DMS153 (cell line): Measurements from ENCODE around the gene PIK3R2.
"Not testable (repeated sequence)": the region's sequence is repeated elsewhere in the genome, so short reads cannot be mapped to it uniquely, and the experiment has no call there.

ENCODE experiments used
- DNase-seq: peaks from one replicate; lab custom pipeline; 2025; lab: John Stamatoyannopoulos, UW

Gene PIK3R2

DNA sequence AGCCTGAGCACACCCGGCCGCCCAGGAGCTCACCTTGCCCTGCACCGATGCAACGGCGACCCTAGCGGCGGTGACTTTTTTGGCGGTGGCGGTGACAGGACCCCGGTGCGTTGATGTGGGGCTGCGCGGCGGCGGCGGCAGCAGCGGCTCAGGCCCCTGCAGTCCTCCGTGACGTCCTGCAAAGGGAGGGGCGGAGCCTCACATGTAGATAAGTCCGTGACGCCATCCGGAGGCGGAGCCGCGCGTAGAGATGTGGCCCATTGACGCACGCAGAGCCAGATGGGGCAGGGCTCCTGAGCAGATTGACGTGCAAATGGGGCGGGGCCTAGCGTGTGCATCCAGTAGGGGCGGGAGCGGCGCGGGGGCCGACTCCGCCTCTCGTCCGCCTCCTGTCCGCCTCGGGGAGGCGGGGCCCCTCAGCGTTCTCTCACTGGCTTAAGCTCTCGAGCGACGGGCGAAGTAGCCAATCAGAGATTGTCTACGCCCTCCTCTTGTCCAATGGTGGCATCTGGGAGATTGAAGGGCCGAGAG is 51.0 kb downstream of the PIK3R2 start, which contains the start of gene RAB3A:
TSS of gene RAB3A (minus strand) at position 180 of the 531 bp plus-strand sequence. CDS start 1,302 bp downstream, outside the sequence.
- DNase-seq, result peak; percentile 100

DNA sequence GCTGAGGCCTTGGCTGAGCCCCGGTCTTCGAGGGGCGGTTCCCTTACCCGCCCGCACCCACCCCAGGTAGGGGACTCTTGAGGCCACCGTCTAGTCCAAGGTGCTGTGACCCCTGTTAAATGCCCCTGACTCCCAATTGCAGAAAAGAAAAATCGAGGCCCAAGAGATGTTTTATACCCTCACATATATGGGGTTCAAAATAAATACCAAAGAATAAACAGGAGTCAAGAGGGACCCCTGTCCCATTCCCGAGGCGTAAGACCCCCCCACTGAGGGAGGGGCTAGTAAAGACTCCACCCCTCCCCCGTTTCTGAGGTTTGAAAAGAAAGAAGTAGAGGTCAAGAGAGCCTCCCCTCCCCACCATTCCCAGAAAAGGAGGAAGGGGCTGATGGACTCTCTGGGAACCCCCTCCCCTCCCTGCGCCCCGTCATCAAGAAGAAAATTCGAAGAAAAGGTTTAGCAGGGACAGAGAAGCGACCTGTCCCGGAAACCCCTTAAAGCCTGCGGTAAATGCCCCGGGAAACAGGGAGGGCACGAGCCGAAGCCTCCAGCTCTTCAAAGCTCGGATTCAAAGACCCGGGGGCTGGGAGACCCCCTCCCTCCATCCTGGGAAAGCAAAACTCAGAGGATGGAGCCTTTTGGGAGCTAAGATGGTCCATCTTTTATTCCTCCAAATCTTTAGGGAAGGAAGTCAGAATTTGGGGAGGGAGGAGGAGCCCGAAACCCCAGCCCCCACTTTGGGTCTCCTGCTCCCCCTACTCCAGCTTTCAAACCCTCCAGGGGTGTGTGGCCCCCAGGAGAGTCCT is 51.6 kb downstream of the PIK3R2 start:
- DNase-seq, result peak; percentile 76

DNA sequence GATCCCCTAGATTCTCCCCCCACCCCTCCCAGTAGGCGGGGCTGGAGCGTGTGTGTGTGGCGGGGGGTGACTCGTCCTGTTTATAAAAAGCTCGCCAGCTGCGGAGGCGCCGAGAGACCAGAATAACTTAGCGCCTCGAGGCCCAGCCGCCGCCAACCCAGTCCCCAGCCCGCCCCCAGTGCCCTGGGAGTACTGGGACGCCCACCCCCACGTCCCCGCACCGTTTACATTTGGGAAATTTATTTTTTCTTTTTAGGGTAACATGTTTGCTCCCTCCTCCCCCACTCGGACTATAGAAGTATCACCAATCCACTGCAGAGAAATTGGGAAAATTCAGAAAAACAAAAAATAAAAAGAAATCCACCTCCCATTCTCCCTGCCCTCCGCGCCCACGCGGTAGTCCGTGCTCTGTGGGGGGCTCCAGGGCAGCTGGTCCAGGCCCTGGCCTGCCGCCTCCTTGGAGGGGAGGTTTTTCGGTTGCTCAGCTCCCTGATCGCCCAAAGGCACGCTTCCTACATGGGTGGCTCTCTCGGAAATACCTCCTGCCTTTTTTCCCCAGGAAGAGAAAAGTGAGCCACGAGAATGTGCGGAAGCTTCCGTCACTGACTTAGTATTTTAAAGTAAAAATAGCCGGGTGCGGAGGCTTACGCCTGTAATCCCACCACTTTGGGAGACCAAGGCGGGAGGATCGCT is 52.4 kb downstream of the PIK3R2 start:
- DNase-seq, result peak; percentile 50

DNA sequence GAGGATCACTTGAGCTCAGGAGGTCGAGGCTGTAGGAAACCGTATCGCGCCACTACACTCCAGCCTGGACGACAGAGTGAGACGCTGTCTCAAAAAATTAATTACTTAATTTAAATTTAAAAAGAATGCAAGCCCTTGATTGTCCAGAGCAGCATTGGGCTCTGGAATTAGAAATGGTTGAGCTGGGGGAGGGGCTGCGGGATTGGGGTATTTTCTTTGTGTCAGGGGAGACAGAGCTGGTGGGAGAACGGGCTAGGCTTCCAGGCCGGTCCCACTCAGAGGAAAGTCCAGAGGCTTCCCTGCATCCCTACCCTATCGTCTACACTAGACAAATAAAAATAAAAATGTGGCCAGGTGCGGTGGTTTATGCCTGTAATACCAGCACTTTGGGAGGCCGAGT is 53.1 kb downstream of the PIK3R2 start:
- no peak for DNase-seq

DNA sequence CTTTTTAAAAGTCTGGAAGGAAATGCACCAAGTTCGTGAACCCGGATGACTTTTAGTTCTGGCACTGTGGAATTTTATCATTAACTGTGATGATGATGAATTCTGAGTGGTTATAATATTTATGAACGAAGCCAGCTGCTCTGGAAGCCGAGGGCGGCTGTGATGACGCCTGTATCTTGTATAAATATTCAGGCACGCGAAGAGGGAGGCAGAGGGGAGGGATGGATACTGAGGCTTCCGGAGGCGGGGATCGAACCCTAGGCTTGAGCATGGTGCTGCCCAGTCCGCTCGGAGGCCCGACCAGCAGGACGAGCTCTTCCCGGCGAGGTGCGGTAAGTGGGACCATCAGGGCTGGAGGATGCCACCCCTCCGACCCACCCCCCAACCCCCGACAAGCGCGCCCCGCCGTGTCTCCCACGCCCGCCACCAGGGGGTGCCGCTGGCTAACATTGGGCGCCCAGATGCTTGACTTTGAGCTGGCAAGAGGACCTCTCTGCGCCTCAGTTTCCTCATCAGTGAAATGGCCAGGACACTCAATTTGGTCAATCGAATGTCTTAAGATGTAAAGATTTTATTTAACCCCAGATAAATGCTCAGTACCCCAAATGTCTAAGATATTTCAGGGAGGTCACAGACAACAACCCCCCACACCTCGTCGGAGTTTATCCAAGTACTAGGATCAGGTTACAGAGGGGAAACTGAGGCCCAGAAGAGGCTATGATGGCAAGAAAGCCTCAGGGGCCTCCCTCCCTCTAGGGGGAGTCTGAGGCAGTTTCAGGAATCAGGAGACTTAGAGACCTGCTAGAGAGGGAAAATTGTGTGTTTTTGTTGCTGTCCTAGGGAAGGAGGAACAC is 55.4 kb downstream of the PIK3R2 start:
- peak; percentile 10 for DNase-seq

DNA sequence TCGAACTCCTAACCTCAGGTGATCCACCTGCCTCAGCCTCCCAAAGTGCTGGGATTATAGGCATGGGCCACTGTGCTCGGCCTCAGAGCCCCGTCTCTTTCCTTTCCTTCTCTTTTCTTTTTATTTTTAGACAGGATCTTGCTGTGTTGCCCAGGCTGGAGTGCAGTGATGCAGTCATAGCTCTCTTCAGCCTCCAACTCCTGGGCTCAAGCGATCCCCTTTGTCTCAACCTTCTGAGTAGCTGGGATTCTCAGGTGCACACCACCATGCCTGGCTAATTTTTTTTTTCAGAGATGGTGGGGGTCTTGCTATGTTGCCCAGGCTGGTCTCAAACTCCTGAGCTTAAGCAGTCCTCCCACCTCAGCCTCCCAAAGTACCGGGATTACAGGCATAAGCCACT is 56.9 kb downstream of the PIK3R2 start:
- not testable (repeated sequence) for DNase-seq

DNA sequence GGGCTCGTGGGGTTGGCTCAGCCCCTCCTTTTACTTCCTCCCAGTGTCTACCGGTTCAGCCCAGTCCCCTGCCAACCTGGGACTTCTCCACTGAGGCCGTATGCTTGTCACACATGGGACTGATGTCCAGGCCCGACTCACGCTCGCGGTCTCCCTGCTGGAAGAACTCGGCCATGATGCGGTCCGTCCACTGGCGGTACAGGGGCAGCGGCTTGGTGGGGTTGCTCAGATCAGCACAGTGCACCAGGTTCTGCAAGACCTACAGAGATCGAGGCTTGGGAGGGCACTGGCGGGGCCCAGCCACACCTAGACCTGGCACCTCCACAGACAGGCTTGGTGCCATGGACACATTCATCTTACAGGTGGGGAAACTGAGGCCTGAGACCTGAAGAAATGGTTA is 58.7 kb downstream of the PIK3R2 start:
- no peak for DNase-seq

DNA sequence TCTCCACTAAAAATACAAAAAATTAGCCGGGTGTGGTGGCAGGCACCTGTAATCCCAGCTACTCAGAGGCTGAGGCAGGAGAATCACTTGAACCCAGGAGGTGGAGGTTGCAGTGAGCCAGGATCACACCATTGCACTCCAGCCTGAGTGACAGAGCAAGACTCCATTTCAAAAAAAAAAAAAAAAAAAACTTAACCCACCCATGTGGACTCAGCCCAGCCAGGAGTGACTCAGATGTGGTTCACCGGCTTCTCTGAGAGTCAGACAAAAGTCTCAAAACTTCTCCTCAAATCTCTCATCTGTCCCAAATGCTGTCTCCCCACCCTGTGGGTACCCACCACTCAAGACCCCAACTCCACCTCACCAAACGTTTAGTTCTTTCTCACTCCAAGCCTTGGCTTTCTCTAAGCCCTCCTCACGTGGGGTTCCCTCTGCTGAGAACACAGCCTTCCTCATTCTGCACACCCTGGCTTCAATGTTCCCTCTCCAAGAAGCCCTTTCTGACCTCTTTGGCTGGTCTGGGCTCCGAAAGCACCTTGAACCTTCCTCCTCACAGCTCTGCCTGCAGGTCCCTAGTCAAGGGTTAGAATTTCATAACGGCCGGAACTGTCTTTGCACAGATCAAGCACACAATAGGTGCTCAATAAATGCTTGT is 61.9 kb downstream of the PIK3R2 start:
- DNase-seq, result no peak

DNA sequence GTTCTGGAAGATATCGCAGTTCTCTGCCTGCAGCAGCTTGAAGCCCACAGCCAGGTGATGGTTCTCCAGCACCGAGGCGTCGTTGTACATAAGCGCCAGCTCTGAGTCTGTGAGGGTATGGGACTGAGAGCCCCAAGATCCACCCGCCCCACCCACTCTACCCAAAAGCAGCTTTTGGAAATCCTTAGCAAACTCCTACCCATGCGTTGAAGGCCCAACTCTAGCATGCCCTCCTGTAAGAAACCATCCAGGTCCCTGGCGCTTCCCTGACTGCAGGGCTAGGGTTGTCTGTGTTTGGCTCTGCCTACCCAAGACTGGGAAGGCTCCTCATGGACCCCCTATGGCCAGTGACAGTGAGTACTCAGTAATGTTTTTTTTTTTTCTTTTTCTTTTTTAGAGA is 63.8 kb downstream of the PIK3R2 start:
- DNase-seq, result no peak

DNA sequence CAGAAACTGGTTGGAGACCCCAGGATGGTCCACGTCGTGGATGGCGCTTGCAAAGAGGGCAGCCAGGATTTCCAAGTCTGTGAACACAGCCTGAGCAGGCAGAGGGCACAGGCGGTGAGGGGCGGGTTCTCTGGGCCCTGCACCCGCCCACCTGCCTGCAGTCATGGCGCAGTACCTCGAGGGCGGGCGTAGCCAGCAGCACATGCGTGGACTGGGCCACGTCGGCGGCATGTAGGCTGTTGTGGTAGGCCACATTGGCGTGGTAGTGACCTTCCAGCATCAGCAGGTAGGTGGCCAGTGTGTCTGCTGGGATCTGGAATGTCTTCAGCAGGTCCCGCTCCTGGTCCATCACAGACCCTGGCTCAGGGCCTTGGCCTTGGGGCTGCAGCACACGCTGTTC is 65.2 kb downstream of the PIK3R2 start:
- DNase-seq, result no peak

DNA sequence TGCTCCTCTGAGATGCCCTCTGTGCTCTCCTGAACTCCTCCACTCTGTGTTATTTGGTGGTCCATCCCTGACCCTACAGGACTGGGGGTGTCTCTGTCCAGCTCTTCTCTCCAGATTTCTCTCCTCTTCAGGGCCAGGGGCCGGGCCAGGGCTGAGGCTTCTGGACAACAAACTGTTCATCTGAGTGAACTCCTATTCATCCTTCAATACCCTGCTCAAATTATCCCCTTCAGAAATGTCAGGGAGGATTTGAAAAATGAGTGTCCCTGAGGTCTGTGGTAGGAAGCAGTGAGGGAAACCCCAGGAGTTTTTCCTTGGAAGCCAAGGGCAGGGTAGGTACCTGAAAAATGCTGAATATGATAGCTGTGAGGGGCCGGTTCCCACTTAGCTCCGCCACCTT is 65.6 kb downstream of the PIK3R2 start:
- DNase-seq, result no peak
